ENCODE data around the gene TRIM29. TPM values are rescaled to one million over a fixed set of nuclear protein-coding genes. Genes with fewer than 3 reads are reported as not detected.

The TRIM29 gene
- total RNA-seq (not detected), polyA plus RNA-seq (not detected)

- Mint-ChIP-seq H3K4me3 (no peak within 1 kb of the TSS), H3K27ac (no peak within 1 kb of the TSS), H3K36me3 (no peaks in the 10 kb centered on the region), H3K4me1 (no peaks in the 10 kb centered on the region), H3K9me3 (no peaks in the 10 kb centered on the region), H3K27me3 (peaks cover 6 to 17% of the 10 kb centered on the region in 2 donors)
- Histone ChIP-seq H3K27ac (ENCODE audit: low read depth, low read length) (no peak within 1 kb of the TSS), H3K4me1 (ENCODE audit: insufficient read depth, low read length) (no peaks in the 10 kb centered on the region), H3K4me3 (ENCODE audit: low read length) (no peak within 1 kb of the TSS), H3K27me3 (ENCODE audit: insufficient read depth, low read length, poor library complexity, severe bottlenecking) (no peaks in the 10 kb centered on the region), H3K9me3 (ENCODE audit: low read length) (no peaks in the 10 kb centered on the region), H3K36me3 (ENCODE audit: insufficient read depth, low read length) (no peaks in the 10 kb centered on the region)
- DNase-seq: no peak
- POLR2A ChIA-PET: no interaction called here
- CTCF ChIA-PET: interaction anchor here (0.6 kb wide), 1 partner anchor 1013 kb away, joined by 3 read pairs; no protein-coding TSS in a partner anchor
Measured at GRCh38 chr11:120137611-120138521, at the start of gene TRIM29. TRIM29 (minus strand) TSS chr11:120138113; CDS start chr11:120138031, 82 bp downstream.

GRCh38 chr11:120186774-120187591 is 49.1 kb upstream of the TRIM29 start:
- H3K36me3 Mint-ChIP-seq: no peaks in the 10 kb centered on the region
- Histone ChIP-seq H3K4me1 (ENCODE audit: insufficient read depth, low read length) (no peaks in the 10 kb centered on the region), H3K36me3 (ENCODE audit: insufficient read depth, low read length) (no peaks in the 10 kb centered on the region), H3K4me3 (ENCODE audit: low read length) (no peak overlapping the region), H3K27me3 (ENCODE audit: insufficient read depth, low read length, poor library complexity, severe bottlenecking) (no peaks in the 10 kb centered on the region), H3K9me3 (ENCODE audit: low read length) (no peaks in the 10 kb centered on the region), H3K27ac (ENCODE audit: low read depth, low read length) (no peak overlapping the region)
- no peaks in the 10 kb centered on the region for H3K9me3 Mint-ChIP-seq
- peaks cover 10 to 33% of the 10 kb centered on the region in 2 donors for H3K27me3 Mint-ChIP-seq
- POLR2A ChIA-PET: no interaction called here
- H3K27ac Mint-ChIP-seq: peak overlapping the region in 1 of 8 donors; percentile 22
- no peak for DNase-seq
- H3K4me3 Mint-ChIP-seq: no peak overlapping the region
- CTCF ChIA-PET: no interaction called here
- H3K4me1 Mint-ChIP-seq: no peaks in the 10 kb centered on the region

- H3K27me3 Mint-ChIP-seq: peaks cover 12 to 30% of the 10 kb centered on the region in 2 donors
- H3K4me1 Mint-ChIP-seq: no peaks in the 10 kb centered on the region
- Histone ChIP-seq H3K9me3 (ENCODE audit: low read length) (no peaks in the 10 kb centered on the region), H3K27me3 (ENCODE audit: insufficient read depth, low read length, poor library complexity, severe bottlenecking) (no peaks in the 10 kb centered on the region), H3K4me1 (ENCODE audit: insufficient read depth, low read length) (no peaks in the 10 kb centered on the region), H3K4me3 (ENCODE audit: low read length) (no peak overlapping the region), H3K27ac (ENCODE audit: low read depth, low read length) (no peak overlapping the region), H3K36me3 (ENCODE audit: insufficient read depth, low read length) (no peaks in the 10 kb centered on the region)
- peak overlapping the region in 1 of 7 donors; percentile 4 for H3K4me3 Mint-ChIP-seq
- no peak for DNase-seq
- POLR2A ChIA-PET: no interaction called here
- H3K9me3 Mint-ChIP-seq: no peaks in the 10 kb centered on the region
- H3K27ac Mint-ChIP-seq: no peak overlapping the region
- H3K36me3 Mint-ChIP-seq: no peaks in the 10 kb centered on the region
- CTCF ChIA-PET: no interaction called here
Measured at GRCh38 chr11:120186456-120186773, 48.5 kb upstream of the TRIM29 start.

- H3K27me3 Mint-ChIP-seq: peaks cover 12 to 29% of the 10 kb centered on the region in 2 donors
- no peaks in the 10 kb centered on the region for H3K4me1 ChIP-seq (ENCODE audit: insufficient read depth, low read length)
- no peaks in the 10 kb centered on the region for H3K4me1 Mint-ChIP-seq
- no peaks in the 10 kb centered on the region for H3K36me3 ChIP-seq (ENCODE audit: insufficient read depth, low read length)
- POLR2A ChIA-PET: no interaction called here
- no peak overlapping the region for H3K27ac ChIP-seq (ENCODE audit: low read depth, low read length)
- no peak overlapping the region for H3K4me3 ChIP-seq (ENCODE audit: low read length)
- peak overlapping the region in 1 of 7 donors; percentile 4 for H3K4me3 Mint-ChIP-seq
- H3K36me3 Mint-ChIP-seq: no peaks in the 10 kb centered on the region
- H3K9me3 Mint-ChIP-seq: no peaks in the 10 kb centered on the region
- CTCF ChIA-PET: no interaction called here
- H3K27ac Mint-ChIP-seq: no peak overlapping the region
- no peak for DNase-seq
- H3K9me3 ChIP-seq (ENCODE audit: low read length): no peaks in the 10 kb centered on the region
- H3K27me3 ChIP-seq (ENCODE audit: insufficient read depth, low read length, poor library complexity, severe bottlenecking): no peaks in the 10 kb centered on the region
Measured at GRCh38 chr11:120185706-120186455, 48.0 kb upstream of the TRIM29 start.

GRCh38 chr11:120184946-120185705 is 47.2 kb upstream of the TRIM29 start:
- H3K4me1 Mint-ChIP-seq: no peaks in the 10 kb centered on the region
- H3K27ac Mint-ChIP-seq: no peak overlapping the region
- no peaks in the 10 kb centered on the region for H3K36me3 ChIP-seq (ENCODE audit: insufficient read depth, low read length)
- H3K9me3 ChIP-seq (ENCODE audit: low read length): no peaks in the 10 kb centered on the region
- H3K4me3 Mint-ChIP-seq: no peak overlapping the region
- H3K27me3 ChIP-seq (ENCODE audit: insufficient read depth, low read length, poor library complexity, severe bottlenecking): no peaks in the 10 kb centered on the region
- DNase-seq: no peak
- ChIA-PET CTCF (no interaction called here), POLR2A (no interaction called here)
- H3K27ac ChIP-seq (ENCODE audit: low read depth, low read length): no peak overlapping the region
- no peaks in the 10 kb centered on the region for H3K4me1 ChIP-seq (ENCODE audit: insufficient read depth, low read length)
- no peaks in the 10 kb centered on the region for H3K9me3 Mint-ChIP-seq
- H3K27me3 Mint-ChIP-seq: peaks cover 12 to 27% of the 10 kb centered on the region in 2 donors
- no peaks in the 10 kb centered on the region for H3K36me3 Mint-ChIP-seq
- no peak overlapping the region for H3K4me3 ChIP-seq (ENCODE audit: low read length)

- H3K4me1 ChIP-seq (ENCODE audit: insufficient read depth, low read length): no peaks in the 10 kb centered on the region
- no peak overlapping the region for H3K27ac ChIP-seq (ENCODE audit: low read depth, low read length)
- Mint-ChIP-seq H3K27me3 (peaks cover 13 to 27% of the 10 kb centered on the region in 2 donors), H3K27ac (no peak overlapping the region), H3K4me1 (no peaks in the 10 kb centered on the region), H3K4me3 (no peak overlapping the region), H3K36me3 (no peaks in the 10 kb centered on the region), H3K9me3 (no peaks in the 10 kb centered on the region)
- CTCF ChIA-PET: no interaction called here
- POLR2A ChIA-PET: no interaction called here
- H3K27me3 ChIP-seq (ENCODE audit: insufficient read depth, low read length, poor library complexity, severe bottlenecking): no peaks in the 10 kb centered on the region
- no peak for DNase-seq
- no peaks in the 10 kb centered on the region for H3K36me3 ChIP-seq (ENCODE audit: insufficient read depth, low read length)
- H3K9me3 ChIP-seq (ENCODE audit: low read length): no peaks in the 10 kb centered on the region
- H3K4me3 ChIP-seq (ENCODE audit: low read length): no peak overlapping the region
Measured at GRCh38 chr11:120184371-120184945, 46.5 kb upstream of the TRIM29 start.

- no peak overlapping the region for H3K27ac Mint-ChIP-seq
- Histone ChIP-seq H3K4me3 (ENCODE audit: low read length) (no peak overlapping the region), H3K27ac (ENCODE audit: low read depth, low read length) (no peak overlapping the region), H3K36me3 (ENCODE audit: insufficient read depth, low read length) (no peaks in the 10 kb centered on the region), H3K27me3 (ENCODE audit: insufficient read depth, low read length, poor library complexity, severe bottlenecking) (no peaks in the 10 kb centered on the region), H3K4me1 (ENCODE audit: insufficient read depth, low read length) (no peaks in the 10 kb centered on the region), H3K9me3 (ENCODE audit: low read length) (no peaks in the 10 kb centered on the region)
- H3K27me3 Mint-ChIP-seq: peaks cover 13 to 27% of the 10 kb centered on the region in 2 donors
- no peak for DNase-seq
- no peak overlapping the region for H3K4me3 Mint-ChIP-seq
- H3K36me3 Mint-ChIP-seq: no peaks in the 10 kb centered on the region
- POLR2A ChIA-PET: no interaction called here
- no peaks in the 10 kb centered on the region for H3K9me3 Mint-ChIP-seq
- CTCF ChIA-PET: no interaction called here
- H3K4me1 Mint-ChIP-seq: no peaks in the 10 kb centered on the region
Measured at GRCh38 chr11:120183701-120184141, 45.8 kb upstream of the TRIM29 start.

Data from CD8-positive, alpha-beta memory T cell (primary cell).